HG03432 (cell line): ENCODE measurements around the gene CEP112.

ENCODE experiments used
- ATAC-seq: cut with Tn5 transposase; IDR thresholded peaks from one replicate; pipeline ENCODE4 v1.9.1; 2021; ENCODE audit warnings: mild to moderate bottlenecking, moderate library complexity; ENCODE audit not compliant: unreplicated experiment

Gene CEP112

GRCh38 chr17:65998675-65999074 lies 193.3 kb downstream of the CEP112 start:
- ATAC-seq, result no peak

- no peak for ATAC-seq
Observed at GRCh38 chr17:65994679-65995078, 197.3 kb downstream of the CEP112 start.

- ATAC-seq, result no peak
Observed at GRCh38 chr17:65994114-65994513, 197.8 kb downstream of the CEP112 start.

- ATAC-seq, result no peak
Observed at GRCh38 chr17:65990593-65990992, 201.3 kb downstream of the CEP112 start.

GRCh38 chr17:65988451-65988850 lies 203.5 kb downstream of the CEP112 start:
- no peak for ATAC-seq

GRCh38 chr17:65987988-65988387 lies 203.9 kb downstream of the CEP112 start:
- ATAC-seq, result no peak

GRCh38 chr17:65985571-65985970 lies 206.4 kb downstream of the CEP112 start:
- ATAC-seq, result no peak

- ATAC-seq, result no peak
Observed at GRCh38 chr17:65984299-65984698, 207.6 kb downstream of the CEP112 start.

GRCh38 chr17:65978871-65979270 lies 213.1 kb downstream of the CEP112 start:
- no peak for ATAC-seq

GRCh38 chr17:65977041-65977440 lies 214.9 kb downstream of the CEP112 start:
- no peak for ATAC-seq

- ATAC-seq, result no peak
Observed at GRCh38 chr17:65975878-65976277, 216.1 kb downstream of the CEP112 start.

- ATAC-seq, result no peak
Observed at GRCh38 chr17:65973237-65973636, 218.7 kb downstream of the CEP112 start.

GRCh38 chr17:65967372-65967771 lies 224.6 kb downstream of the CEP112 start:
- ATAC-seq, result no peak

- ATAC-seq, result no peak
Observed at GRCh38 chr17:65966072-65966695, 225.7 kb downstream of the CEP112 start.

GRCh38 chr17:65963179-65963578 lies 228.8 kb downstream of the CEP112 start:
- ATAC-seq, result no peak

- ATAC-seq, result no peak
Observed at GRCh38 chr17:65959630-65960029, 232.3 kb downstream of the CEP112 start.

- ATAC-seq, result no peak
Observed at GRCh38 chr17:65956814-65957213, 235.1 kb downstream of the CEP112 start.

GRCh38 chr17:65954148-65954449 lies 237.8 kb downstream of the CEP112 start:
- no peak for ATAC-seq

GRCh38 chr17:65953316-65954147 lies 238.4 kb downstream of the CEP112 start:
- ATAC-seq, result no peak

GRCh38 chr17:65952586-65952985 lies 239.3 kb downstream of the CEP112 start:
- no peak for ATAC-seq

- ATAC-seq, result no peak
Observed at GRCh38 chr17:65952015-65952414, 239.9 kb downstream of the CEP112 start.

GRCh38 chr17:65947831-65948230 lies 244.1 kb downstream of the CEP112 start:
- no peak for ATAC-seq

- ATAC-seq, result no peak
Observed at GRCh38 chr17:65942592-65942991, 249.3 kb downstream of the CEP112 start.
